GM21381 (cell line): ENCODE measurements around the gene ADCY1.
"Not testable (repeated sequence)": the region's sequence is repeated elsewhere in the genome, so short reads cannot be mapped to it uniquely, and the experiment has no call there.

Source experiments
- ATAC-seq: cut with Tn5 transposase; IDR thresholded peaks from one replicate; pipeline ENCODE4 v1.9.1; 2021; ENCODE audit warnings: mild to moderate bottlenecking, moderate library complexity; ENCODE audit not compliant: unreplicated experiment

The ADCY1 gene

DNA sequence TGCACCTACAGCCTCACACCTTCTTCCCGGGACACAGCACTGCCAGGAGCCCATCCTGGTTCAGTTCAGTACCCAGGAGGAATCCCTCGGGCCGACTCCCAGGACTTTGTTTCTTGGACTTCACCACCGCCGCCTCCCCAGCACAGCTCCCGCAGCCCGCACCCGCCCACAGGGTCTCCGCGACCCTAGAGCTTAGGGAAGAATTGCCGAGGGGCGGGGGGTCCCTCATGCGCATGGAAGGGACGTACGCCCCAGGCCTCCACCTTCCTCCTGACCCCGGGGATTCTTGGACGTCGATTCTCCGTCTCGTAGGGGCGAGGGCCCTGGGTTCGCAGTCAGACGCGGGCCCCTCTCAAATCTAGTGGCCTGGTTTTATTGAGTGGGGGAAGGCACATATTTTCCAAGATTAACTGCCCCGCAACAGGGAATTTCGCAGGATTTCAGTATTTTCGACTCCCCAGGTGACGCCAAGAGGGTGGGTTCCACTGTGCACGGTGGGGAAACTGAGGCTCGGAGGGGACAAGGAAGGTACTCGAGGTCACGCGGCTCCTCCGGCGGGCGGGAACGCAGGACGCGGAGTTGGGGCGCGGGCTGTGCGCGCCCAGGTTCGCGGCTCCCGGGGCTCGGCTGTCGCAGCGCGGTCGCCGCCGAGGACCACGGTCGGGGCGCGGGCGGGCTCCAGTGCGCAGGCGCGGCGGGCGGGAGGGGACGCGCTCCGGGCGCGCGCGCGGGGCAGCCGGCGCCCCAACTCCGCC lies at the start of gene ADCY1:
ADCY1 (plus strand) TSS at position 708 of the 755 bp plus-strand sequence. CDS start 176 bp downstream, outside the sequence.
- no peak for ATAC-seq

DNA sequence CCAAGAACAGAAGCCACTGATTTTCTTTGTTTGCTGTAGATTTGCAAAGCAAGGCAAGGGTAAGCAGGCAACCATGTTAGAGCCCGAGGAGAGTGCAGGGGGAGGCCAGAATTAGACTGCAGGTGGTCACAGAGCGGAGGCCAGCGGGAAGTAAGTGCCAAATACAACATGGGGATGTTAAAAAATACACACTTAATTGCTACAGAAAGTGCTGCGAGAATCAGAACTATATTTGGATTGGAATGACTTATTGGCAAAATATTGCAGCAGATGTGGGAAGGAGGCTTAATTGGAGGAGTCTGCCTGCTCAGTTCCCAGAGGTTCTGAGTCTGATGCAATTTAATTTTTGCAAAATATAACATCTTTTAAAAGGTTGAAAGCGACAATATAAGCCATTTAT lies 49.7 kb upstream of the ADCY1 start:
- ATAC-seq, result no peak

DNA sequence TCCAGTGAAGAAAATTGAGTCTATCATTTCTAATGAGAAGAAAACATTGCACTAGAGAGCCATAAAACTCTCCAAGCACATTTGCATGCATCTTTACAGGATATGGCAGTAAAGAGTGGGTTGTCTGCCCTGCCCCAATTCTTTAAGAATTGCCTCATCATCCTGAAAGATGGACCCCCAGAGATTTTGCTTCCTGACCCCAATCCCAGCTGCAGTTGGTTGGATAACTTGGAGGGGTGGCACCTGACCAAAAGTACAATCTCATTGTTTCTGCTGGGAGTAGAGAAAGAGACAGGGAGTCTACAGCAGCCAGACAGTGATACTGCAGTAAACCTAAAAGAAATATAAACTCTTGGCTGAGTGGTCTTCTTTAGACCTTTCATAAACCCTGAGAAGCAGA lies 49.1 kb upstream of the ADCY1 start:
- no peak for ATAC-seq

DNA sequence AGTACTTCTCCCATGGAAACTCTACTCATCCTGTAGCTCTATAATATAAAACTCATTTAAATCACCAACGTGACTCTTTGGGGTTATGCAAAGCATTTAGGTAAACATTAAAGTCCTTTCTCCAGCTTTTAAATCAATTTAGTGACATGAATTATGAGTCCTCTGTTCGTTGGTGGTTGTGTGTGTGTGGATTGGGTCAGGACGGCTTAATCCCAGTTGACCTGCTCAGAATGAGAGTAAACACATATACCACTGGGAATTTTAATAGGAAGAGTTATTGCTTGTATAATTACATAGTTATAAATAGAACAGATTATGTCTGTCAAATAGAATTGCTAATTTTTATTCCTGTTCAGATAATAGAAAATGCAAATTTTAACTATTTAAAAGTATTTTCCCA lies 30.7 kb upstream of the ADCY1 start:
- no peak for ATAC-seq

DNA sequence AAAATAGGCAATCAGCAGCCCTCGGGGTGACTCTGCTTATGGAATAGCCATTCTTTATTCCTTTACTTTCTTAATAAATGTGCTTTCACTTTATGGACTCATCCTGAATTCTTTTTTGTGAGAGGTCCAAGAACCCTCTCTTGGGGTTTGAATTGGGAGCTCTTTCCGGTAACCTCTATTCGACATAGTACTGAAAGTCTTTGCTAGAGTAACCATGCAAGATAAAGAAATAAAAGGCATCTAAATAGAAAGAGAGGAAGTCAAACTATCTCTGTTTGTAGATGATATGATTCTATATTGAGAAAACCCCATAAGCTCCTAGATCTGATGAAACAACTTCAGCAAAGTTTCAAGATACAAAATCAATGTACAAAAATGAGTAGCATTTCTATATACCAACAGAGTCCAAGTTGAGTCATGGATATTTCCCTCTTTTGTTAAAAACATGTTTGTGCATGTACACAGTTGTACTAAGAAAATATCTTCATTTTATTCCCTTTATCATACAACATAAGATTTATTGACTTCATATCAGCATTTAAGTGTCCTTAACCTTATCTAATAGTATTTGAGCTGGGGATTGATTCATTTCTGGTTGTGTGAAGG lies 29.0 kb upstream of the ADCY1 start:
- not testable (repeated sequence) for ATAC-seq

DNA sequence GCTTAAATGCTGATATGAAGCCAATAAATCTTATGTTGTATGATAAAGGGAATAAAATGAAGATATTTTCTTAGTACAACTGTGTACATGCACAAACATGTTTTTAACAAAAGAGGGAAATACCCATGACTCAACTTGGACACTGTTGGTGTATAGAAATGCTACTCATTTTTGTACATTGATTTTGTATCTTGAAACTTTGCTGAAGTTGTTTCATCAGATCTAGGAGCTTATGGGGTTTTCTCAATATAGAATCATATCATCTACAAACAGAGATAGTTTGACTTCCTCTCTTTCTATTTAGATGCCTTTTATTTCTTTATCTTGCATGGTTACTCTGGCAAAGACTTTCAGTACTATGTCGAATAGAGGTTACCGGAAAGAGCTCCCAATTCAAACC lies 25.3 kb upstream of the ADCY1 start:
- ATAC-seq, result peak; percentile 48

DNA sequence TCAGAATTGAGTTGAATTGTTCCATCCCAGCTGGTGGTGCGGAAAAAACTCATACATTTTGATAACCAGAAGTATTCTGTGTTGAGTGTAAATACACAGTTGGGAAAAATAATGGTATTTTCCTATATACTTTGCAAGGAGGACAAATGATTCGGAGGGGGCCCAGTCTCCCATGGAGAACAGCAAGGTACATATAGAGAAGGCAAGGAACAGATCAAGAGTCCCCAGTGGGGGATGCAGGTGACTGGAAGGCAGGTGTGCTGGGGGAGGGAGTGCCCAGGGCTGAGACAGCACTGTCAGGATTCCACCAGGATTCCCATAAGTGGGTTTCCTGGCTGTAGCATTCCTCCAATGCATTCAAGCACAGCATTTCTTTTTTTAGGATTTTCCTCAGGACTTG lies 10.8 kb upstream of the ADCY1 start:
- ATAC-seq, result no peak

DNA sequence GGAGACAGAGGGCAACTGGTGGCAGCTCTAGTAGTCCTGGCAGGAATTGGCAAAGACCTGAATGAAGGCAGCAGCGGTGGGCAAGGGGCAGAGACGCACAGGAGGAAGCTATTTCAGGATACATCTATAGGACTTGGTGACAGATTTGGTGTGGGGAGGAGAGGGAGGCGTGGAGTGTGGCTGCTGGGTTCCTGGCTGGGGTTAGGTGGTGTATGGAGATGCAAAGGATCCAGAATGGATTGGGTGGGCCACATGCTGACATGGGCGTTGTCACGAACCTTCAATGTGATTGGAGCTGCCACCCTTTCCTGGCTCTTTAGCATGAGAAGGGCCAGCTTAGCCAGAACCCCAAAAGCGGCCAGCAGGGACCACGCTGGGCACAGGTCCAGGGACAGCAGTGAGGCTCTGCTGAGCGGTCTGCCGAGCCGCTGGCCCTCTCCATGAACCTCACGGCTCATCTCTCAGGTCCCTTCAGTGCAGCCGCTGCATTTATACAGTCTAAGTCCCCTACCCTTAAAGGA lies 10.2 kb upstream of the ADCY1 start:
- ATAC-seq, result no peak

DNA sequence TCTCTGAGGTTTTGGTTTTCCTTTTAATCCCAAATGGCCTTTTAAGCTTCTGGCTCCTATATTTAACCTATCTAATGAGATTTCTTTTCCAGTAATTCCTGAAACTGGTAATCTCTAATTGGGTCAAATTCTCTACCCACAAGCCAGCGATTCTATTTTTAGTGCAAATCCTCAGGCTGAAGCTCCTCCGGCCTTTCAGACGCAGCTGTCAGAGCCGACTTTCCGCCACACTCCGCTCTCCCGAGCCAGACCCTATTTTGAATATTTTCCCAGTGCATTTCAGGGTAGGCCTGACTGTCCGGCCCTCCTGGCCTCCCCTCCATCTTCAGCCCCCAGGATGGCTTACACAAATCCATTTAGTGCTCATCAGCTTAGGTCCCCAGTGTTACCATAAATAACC lies 9.7 kb upstream of the ADCY1 start:
- ATAC-seq, result no peak

DNA sequence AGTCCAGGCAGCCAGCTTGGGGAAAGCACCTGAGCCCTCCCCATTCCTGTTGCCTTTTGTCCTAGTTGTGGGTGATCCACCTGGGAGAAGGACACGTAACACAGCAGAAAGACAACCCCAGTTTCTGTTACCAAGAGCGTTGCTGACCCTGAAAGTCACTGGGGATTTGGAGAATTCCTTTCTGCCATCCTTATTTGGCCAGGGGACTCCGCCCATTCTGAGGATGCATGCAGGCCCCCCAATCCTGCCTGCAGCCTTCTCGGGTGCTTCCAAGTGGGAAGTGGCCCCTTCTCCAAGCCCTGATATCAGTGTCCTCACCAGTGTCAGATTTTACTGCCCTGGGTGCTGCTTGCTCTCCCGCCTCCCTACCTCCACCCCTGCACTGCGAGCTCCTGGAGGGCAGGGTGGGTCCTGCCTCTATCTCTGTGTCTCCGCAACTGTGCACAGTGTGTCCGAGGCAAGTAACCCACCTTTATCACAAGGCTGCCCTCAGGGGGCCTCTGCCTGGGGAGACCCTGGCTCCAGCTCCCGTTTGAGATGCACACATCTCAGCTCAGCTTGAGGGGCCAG lies 9.2 kb upstream of the ADCY1 start:
- ATAC-seq, result no peak

DNA sequence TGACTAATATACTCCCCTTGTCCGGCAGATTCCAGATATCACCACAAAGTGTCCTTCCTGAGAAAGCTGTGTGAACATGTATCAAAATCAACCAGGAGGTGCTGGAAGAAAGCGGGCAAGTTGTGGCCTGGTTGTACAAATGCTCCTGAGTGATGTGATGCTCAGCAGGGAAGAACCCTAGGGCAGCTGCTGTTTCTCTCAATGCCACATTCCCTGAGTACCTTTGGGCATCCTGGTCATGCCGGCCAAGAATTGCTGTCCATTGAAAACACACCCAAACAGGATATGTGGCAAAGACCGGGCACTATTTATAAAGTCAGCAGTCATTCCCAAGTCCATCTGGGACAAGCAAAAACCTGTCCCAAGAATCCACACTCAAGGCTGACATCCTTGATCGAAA lies 7.8 kb upstream of the ADCY1 start:
- ATAC-seq, result no peak

DNA sequence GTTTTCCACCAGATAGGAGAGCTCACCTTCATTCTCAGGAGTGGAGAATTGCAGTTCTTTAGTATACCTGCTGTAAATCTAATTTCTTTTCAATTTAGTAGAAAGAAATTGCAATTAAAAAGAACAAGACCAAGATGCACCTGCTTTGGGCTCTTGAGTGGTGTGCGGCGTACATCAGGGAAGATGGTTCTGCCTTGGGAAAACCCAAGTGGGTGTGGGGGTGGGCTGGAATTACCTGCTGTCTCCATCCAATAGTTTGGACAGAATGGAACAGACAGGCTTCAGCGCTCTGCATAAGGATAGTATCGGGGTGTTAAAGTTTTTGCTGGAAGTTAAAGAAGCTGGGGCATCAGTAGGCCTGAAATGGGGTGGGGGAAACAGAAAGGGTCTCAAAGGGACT lies 7.2 kb upstream of the ADCY1 start:
- no peak for ATAC-seq

DNA sequence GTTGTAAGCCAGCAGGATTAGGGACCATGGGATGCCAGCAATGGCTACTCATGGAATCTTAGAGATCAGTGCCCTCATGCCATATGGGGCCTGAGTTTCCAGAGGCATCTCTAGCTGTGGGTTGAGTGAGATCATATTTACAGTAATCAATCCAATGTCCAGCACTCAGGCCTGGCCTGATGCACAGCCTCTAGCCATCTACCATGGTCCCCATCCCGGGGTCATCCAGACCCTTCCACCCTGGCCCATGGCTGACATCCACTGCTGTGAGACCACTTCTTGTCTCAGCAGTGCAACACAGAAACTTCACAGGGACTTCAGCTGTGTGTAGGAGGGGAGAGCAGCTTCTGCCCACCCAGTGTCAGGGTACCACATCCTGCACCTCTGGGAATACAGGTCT lies 6.5 kb upstream of the ADCY1 start:
- ATAC-seq, result no peak

DNA sequence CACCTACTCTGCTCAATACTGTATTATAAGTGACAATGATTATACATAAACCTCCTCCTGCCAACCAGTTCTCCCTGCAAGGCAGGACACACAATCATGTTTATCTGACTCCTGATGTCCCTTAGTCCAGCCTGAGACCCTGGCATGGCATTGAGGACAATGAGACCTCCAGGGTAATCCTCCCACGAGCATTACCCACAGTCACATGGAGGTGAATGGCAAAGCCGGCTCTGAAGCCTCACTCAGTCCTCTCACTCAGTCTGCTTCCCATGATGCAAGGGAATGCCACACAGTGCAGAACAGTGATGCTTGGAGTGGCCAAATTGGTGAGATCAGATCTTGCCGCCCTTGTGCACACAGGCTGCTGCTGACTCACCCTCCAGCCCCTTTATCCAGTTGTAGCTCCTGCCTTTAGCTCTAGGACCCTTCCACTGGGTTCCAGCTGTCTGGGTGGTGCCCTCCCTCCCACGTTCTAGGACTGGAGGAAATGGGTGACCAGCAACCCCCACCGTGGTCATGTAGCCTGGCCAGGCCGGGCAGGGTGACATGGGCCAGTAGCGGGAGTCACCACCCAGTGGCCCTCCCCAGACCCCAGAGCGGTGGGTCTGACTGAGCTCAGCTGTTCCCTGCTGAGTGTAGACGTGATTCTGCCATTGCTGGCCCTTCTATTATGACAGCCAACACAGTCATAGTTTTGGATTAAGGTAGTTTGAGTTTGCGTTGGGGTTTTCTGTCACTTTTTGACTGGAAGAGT lies 5.5 kb upstream of the ADCY1 start:
- no peak for ATAC-seq

DNA sequence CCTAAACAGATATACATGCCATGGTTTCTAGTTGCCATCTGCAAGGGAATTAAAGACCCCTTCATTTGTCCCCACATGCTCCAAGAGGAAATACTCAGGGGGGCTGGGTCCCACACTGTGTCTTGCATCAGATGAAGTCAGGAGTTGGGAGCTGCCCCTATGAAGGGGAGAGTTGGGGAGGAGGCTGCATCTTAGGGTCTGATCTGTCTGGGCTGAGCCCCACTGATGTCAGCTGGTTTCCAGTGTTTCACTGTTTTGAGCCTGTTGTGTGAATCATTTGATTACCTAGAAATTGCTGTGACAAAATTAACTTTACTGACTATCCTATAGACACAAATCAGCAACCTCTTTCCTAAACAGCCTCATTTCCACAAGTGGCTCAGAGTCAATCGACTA lies 4.9 kb upstream of the ADCY1 start:
- ATAC-seq, result no peak

DNA sequence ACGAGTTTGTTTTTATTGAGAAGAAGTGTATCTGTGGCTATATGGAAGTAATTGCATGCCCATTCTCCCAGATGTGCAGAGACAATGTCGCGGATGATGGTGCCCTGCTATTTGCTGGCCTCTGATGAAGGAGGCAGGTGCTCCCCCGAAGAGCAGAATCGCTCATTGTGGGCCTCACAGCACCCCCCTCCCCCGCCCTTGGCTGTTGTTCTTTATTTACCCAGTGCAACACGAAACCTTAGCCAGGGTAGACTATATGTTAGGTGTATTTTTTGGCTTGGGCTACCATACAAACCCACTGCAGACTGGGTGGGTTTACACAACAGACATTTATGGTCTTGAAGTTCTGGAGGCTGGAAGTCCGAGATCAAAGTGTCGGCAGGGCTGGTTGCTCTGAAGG lies 3.4 kb upstream of the ADCY1 start:
- ATAC-seq, result no peak

DNA sequence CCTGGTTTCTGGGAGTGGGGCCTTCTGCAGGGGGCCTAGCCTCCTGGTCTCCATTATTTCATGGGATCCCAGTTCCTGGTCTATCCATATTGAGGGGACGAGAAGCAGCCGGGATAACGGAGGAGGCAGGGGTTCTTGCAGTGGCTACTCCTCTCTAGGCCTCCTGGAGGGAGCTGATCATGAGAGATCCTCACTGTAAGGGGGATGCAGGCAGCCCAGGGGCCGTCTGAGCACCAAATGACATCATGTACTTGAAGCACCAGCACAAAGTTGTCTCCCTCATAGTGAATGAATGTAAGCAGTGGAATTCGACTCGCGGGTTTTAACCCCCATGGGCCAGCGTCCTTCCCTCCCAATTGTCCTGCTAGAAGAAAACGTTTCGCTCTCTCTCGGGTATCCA lies 964 bp upstream of the ADCY1 start:
- no peak for ATAC-seq

DNA sequence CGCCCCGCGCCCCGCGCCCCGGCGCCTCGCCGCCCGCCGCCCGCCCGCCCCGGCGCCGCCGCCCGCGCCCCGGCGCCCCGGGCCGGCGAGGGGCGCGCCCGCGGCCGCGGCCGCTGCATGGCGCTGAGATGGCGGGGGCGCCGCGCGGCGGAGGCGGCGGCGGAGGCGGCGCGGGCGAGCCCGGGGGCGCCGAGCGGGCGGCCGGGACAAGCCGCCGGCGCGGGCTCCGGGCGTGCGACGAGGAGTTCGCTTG lies 174 bp downstream of the ADCY1 start:
- ATAC-seq, result no peak

DNA sequence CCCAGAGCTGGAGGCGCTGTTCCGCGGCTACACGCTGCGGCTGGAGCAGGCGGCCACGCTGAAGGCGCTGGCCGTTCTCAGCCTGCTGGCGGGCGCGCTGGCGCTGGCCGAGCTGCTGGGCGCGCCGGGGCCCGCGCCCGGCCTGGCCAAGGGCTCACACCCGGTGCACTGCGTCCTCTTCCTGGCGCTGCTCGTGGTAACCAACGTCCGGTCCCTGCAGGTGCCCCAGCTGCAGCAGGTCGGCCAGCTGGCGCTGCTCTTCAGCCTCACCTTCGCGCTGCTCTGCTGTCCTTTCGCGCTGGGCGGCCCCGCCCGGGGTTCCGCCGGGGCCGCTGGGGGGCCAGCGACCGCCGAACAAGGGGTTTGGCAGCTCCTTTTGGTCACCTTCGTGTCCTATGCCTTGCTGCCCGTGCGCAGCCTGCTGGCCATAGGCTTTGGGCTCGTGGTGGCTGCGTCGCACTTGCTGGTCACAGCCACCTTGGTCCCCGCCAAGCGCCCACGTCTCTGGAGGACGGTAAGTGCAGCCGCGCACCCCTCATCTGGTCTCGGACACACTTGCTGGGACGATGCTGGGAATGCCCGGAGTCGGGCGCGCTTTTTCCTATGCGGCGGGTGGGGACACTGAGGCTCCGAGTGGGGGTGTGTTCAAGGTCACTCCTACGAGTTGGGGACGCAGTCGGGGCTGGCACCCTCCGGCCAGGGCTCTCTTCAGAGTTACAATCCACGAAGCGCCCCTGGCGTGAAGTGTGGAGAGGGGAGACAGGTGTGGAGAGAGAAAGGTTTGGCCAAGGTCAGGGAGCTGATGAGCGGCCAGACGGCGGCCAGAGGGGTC lies 717 bp downstream of the ADCY1 start:
- ATAC-seq, result no peak

DNA sequence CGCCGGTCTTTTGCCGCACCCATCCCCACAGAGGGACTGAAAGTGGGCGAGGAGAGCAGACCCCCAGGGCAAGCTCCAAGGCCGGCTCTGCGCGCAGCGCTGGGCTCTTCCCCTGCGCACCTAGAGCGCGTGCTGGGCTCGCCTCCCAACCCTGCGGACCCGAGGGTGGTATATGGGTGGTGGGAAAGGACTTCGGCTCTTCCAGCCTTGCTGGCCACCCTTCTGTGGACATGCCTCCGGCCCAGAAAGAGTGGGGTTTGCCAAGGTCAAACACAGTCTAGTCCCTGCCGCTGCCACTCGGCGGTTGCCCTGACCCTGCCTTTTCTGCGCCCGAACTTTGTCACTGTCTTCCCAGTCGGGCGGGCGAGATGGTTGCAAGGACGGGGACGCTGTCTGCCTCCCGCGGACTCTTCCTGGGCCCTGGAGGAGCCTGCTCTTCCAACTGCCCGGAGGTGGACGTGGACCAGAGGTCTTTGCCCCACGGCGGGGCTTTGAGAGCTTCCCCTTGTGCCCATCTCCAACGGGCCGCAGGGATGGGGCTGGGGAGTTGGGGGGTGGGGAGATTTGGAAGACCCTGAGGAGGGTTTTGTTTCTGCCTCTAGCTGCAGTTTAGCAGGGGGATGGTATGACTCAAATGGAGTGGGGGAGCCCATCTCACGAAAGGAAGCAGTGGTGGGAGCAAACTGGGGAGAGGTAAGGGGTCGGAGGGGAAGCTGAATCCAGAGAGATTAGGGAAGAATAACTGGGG lies 1.5 kb downstream of the ADCY1 start:
- ATAC-seq, result no peak
